A549 (cell line): ENCODE results near the gene RHOT2. TPM values are rescaled to one million over a fixed set of nuclear protein-coding genes. Genes with fewer than 3 reads are reported as not detected.

Experiments
- ATAC-seq, 2 experiments: fragments of 200-7000 bp in 1 of 2; fragments of >200 bp in 1 of 2; cut with Nextera tagmentation in 1 of 2; cut with Tn5 transposase in 1 of 2; 3 replicates each; pipeline versions ENCODE4 v1.8.0 to v1.9.1; 2018 to 2020; ENCODE audit warnings: mild to moderate bottlenecking in 1 of 2, moderate library complexity in 1 of 2
- CTCF ChIA-PET: fragments of 300-600 bp; sonication (Branson Sonifier 250); formaldehyde crosslinking; extraction: SDS; loops from one replicate; lab custom pipeline; 2021; ENCODE audit warnings: antibody characterized with exemption, inconsistent platforms; lab: Yijun Ruan, JAX
- POLR2A ChIA-PET: fragments of 350-600 bp; formaldehyde crosslinking; extraction: SDS; loops from one replicate; lab custom pipeline; 2021; ENCODE audit warnings: antibody characterized with exemption, inconsistent platforms; lab: Yijun Ruan, JAX
- DNase-seq, 2 experiments: peaks; one replicate each; pipeline versions ENCODE4 v3.0.0 to v3.0.0-alpha.2; 2011 to 2016; ENCODE audit warnings: low read depth in 1 of 2, low spot score in 1 of 2
- FAIRE-seq: peaks from 2 replicates; lab custom pipeline; 2011; peaks lifted over from hg19 to GRCh38; lab: Jason Lieb, UNC
- H3K27ac ChIP-seq, 2 experiments: fragments of >200 bp; sonication (Bioruptor Twin); formaldehyde crosslinking; 3 replicates each; pipeline ENCODE4 v1.5.1; 2016 to 2017
- H3K4me1 ChIP-seq: fragments of >200 bp; sonication (Bioruptor Twin); formaldehyde crosslinking; 3 replicates; pipeline ENCODE4 v1.6.1; 2016
- H3K4me2 ChIP-seq: fragments of >200 bp; sonication (Bioruptor Twin); formaldehyde crosslinking; 3 replicates; pipeline ENCODE4 v1.6.1; 2016
- H3K4me3 ChIP-seq: fragments of >200 bp; sonication (Bioruptor Twin); formaldehyde crosslinking; 3 replicates; pipeline ENCODE4 v1.5.1; 2016
- H3K9me3 ChIP-seq: fragments of >200 bp; sonication (Bioruptor Twin); formaldehyde crosslinking; 3 replicates; pipeline ENCODE4 v1.6.1; 2016
- BCL3 ChIP-seq: fragments of >200 bp; sonication (Bioruptor Twin); formaldehyde crosslinking; IDR thresholded peaks from 3 replicates; pipeline ENCODE4 v1.6.1; 2016
- E2F6 ChIP-seq: IDR thresholded peaks from 2 replicates; pipeline ENCODE4 v1.6.1; 2012; ENCODE audit warnings: low read depth, borderline replicate concordance
- ESRRA ChIP-seq: fragments of 150-350 bp; IDR thresholded peaks from 2 replicates; pipeline ENCODE4 v1.6.1; 2014; ENCODE audit warnings: mild to moderate bottlenecking, low read length, borderline replicate concordance
- HOXA7 ChIP-seq: fragments of 250-450 bp; sonication (Bioruptor Pico); IDR thresholded peaks from 2 replicates; pipeline ENCODE4 v1.5.0; 2020; ENCODE audit warnings: mild to moderate bottlenecking, moderate library complexity
- JUN ChIP-seq, 2 experiments: fragments of >200 bp; sonication (Bioruptor Twin); formaldehyde crosslinking; IDR thresholded peaks; 2 replicates in 1 of 2; 3 replicates in 1 of 2; pipeline ENCODE4 v1.6.1; 2016 to 2017
- MAX ChIP-seq: IDR thresholded peaks from 2 replicates; pipeline ENCODE4 v1.6.1; 2012
- POLR2A ChIP-seq: IDR thresholded peaks from 2 replicates; pipeline ENCODE4 v1.6.1; 2012; ENCODE audit warnings: mild to moderate bottlenecking, low read length
- POLR2AphosphoS2 ChIP-seq: conservative IDR thresholded peaks from 2 replicates; pipeline ENCODE4 v1.6.1; 2012; ENCODE audit warnings: low read length, improper control_type of control experiment, inconsistent platforms
- RAD21 ChIP-seq, 2 experiments: fragments of >200 bp in 1 of 2; sonication (Bioruptor Twin) in 1 of 2; formaldehyde crosslinking in 1 of 2; IDR thresholded peaks in 1 of 2; conservative IDR thresholded peaks in 1 of 2; 2 replicates in 1 of 2; 3 replicates in 1 of 2; pipeline ENCODE4 v1.6.1; 2012 to 2018; ENCODE audit warnings: inconsistent platforms in 1 of 2
- RNF2 ChIP-seq: fragments of 200-600 bp; sonication (generic); IDR thresholded peaks from 2 replicates; pipeline ENCODE4 v1.6.1; 2016; ENCODE audit warnings: low read depth, mild to moderate bottlenecking, antibody characterized with exemption, moderate library complexity, borderline replicate concordance
- SMC3 ChIP-seq: fragments of >200 bp; sonication (Bioruptor Twin); formaldehyde crosslinking; IDR thresholded peaks from 3 replicates; pipeline ENCODE4 v1.6.1; 2018; ENCODE audit warnings: inconsistent platforms
- TFCP2L1 ChIP-seq: fragments of 250-450 bp; sonication (Bioruptor Pico); IDR thresholded peaks from 2 replicates; pipeline ENCODE4 v1.5.0; 2021; ENCODE audit warnings: mild to moderate bottlenecking
- WGBS: methylation state at CpG from one replicate; pipeline ENCODE4 v1.1.6; 2017; ENCODE audit errors: missing lambda C conversion rate; 5-methylcytosine and 5-hydroxymethylcytosine counted together
- polyA plus RNA-seq, 4 experiments: library from polyadenylated mRNA; depleted of rRNA in 3 of 4; stranded (reverse); fragments of >200 nt; fragmentation: RNase III in 1 of 4; extraction: RNeasy Plus Mini Kit Qiagen cat#74134 plus additional on column Dnase treatment in 1 of 4; gene quantifications; 2 replicates in 3 of 4; 3 replicates in 1 of 4; pipeline ENCODE4 v1.2.3, GENCODE V29; 2011 to 2017
- TF ChIP-seq, protein P1 (sequence below): IDR thresholded peaks from 2 replicates; pipeline ENCODE4 v1.6.1; 2012

RHOT2 gene
- polyA plus RNA-seq, 2 of the 4 experiments (the other 2 are of a cell fraction), result 38.0 to 83.1 TPM

- H3K27ac ChIP-seq, result peak overlapping the region in 1 of 2 experiments; percentile 97; a peak in 1 of 6 replicates
- no peak for ATAC-seq
Measured at GRCh38 chr16:681746-682427, 14.0 kb downstream of the RHOT2 start.

DNA sequence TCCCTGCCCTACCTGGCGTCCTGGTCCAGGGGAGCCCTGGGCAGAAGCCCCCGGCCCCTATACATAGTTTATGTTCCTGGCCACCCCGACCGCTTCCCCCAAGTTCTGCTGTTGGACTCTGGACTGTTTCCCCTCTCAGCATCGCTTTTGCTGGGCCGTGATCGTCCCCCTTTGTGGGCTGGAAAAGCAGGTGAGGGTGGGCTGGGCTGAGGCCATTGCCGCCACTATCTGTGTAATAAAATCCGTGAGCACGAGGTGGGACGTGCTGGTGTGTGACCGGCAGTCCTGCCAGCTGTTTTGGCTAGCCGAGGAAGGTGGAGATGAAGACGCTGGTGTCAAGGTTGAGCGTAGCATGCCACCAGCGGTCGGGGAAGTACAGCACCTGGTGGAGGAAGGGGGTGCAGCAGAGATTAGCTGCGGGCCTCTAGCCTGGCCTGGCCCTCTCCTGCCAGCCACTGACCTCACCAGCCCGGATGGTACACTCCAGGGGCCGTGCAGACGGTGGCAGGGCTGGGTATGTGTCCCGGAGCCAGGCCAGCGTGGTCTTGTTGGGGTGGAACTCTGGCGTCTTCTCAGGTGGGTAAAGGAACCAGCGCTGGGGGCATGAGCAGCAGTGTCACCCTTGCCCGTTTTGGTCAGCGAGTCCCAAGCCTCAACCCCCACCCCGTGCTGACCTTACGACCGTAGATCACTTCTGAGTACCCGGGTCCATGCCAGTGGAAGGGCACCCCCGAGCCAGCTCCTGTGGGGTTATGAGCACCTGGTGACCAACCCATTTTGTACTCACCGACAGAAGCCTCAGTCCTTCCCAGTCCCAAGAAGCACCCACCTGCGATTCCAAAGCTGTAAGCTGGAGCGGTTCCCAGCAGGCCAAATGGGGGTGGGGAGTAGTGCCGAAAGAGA, 14.8 kb downstream of the RHOT2 start:
- FAIRE-seq, result no peak
- peak overlapping the region; percentile 76 for H3K4me3 ChIP-seq
- WGBS, result 88% methylated on average over 36 of the region's 36 CpGs
- DNase-seq, result no peak
- POLR2A ChIA-PET, result no interaction called here
- peak; percentile 36; the same call in 1 of the 2 replicates for TF ChIP-seq POLR2AphosphoS2
- no peak for TF ChIP-seq RAD21 (conservative IDR thresholded peaks at IDR 0.05 in 1 of 2, IDR thresholded peaks at IDR 0.05 in 1 of 2)
- TF ChIP-seq, protein P1, sequence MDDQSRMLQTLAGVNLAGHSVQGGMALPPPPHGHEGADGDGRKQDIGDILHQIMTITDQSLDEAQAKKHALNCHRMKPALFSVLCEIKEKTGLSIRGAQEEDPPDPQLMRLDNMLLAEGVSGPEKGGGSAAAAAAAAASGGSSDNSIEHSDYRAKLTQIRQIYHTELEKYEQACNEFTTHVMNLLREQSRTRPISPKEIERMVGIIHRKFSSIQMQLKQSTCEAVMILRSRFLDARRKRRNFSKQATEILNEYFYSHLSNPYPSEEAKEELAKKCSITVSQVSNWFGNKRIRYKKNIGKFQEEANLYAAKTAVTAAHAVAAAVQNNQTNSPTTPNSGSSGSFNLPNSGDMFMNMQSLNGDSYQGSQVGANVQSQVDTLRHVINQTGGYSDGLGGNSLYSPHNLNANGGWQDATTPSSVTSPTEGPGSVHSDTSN, result peak; percentile 20
- TF ChIP-seq, all 56 proteins: peak for 2
- Histone ChIP-seq H3K27ac (peak overlapping the region in 1 of 2 experiments; percentile 91; a peak in 4 of 6 replicates), H3K9me3 (no peaks in the 10 kb centered on the region), H3K4me1 (peaks cover 38% of the 10 kb centered on the region), H3K4me2 (peak overlapping the region; percentile 93)
- CTCF ChIA-PET, result interaction anchor here (0.7 to 2.9 kb wide), 5 partner anchors 15 to 112 kb away, joined by 3 to 15 read pairs (median 3); partner anchors contain the start of gene RHOT2
- no peak for ATAC-seq

More at GRCh38 chr16:681746-682427, 14.0 kb downstream of the RHOT2 start:
- DNase-seq (no peak), FAIRE-seq (no peak)
- WGBS, result 90% methylated on average over 24 of the region's 28 CpGs
- ChIA-PET CTCF (interaction anchor here (1.0 to 2.9 kb wide), 8 partner anchors 14 to 111 kb away, joined by 3 to 15 read pairs (median 5); partner anchors contain the start of gene RHOT2), POLR2A (interaction anchor here (0.6 to 2.0 kb wide), 3 partner anchors 8 to 95 kb away, joined by 5 to 12 read pairs (median 6); partner anchors contain the start of genes ANTKMT and WDR24)
- Histone ChIP-seq H3K4me2 (peak overlapping the region; percentile 93), H3K9me3 (no peaks in the 10 kb centered on the region), H3K4me1 (peaks cover 38% of the 10 kb centered on the region), H3K4me3 (peak overlapping the region; percentile 74; the same call in 2 of the 3 replicates)
- TF ChIP-seq, protein P1, result peak; percentile 37; the same call in 1 of the 2 replicates
- TF ChIP-seq BCL3 (peak; percentile 51; the same call in 2 of the 3 replicates), MAX (peak; percentile 37; the same call in 1 of the 2 replicates), ESRRA (no peak), POLR2A (peak; percentile 41), SMC3 (no peak)

DNA sequence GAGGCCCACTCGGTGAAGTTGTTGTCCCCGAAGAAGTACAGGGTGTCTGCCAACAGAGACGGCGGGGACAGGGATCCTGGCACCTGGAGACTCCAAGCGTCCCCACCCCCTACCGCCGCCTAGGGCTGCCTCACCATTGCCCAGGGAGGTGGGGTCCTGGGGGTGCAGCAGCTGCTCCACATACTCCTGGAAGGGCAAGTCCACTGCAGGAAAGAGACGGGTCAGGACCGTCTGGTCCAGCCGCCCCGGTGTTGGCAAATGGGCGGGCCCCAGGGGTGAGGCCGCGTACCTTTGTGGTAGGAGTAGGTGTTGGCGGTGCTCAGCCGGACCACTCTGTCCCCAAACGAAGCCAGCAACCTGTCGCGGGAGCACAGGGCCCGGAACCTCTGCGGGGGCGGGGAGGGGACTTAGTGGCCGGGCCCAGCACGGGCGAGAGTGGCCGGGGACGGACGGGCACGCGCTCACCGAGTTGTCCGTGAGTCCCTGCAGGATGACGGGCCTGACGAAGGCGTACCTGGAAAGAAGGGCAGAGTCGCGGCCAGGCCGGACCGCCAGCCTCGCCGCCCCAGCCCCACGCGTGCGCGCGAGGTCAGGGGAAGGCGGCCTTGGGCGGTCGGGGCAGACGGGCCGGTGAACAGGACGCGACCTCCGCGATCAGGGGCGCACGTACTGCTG, 15.6 kb downstream of the RHOT2 start:
- peak overlapping the region; percentile 93 for H3K4me2 ChIP-seq
- H3K9me3 ChIP-seq, result no peaks in the 10 kb centered on the region
- DNase-seq, result peak in 1 of 2 experiments; percentile 55
- H3K4me3 ChIP-seq, result peak overlapping the region; percentile 76
- TF ChIP-seq RNF2 (peak; percentile 75; the same call in 1 of the 2 replicates), E2F6 (peak; percentile 33; the same call in 1 of the 2 replicates), POLR2A (no peak; the same call in 1 of the 2 replicates), HOXA7 (CRISPR knock-in tag) (peak; percentile 59; the same call in 1 of the 2 replicates), TFCP2L1 (no peak), JUN (IDR thresholded peaks at IDR 0.05) (peak in 1 of 2 experiments; percentile 69; a peak in 1 of 5 replicates), MAX (peak; percentile 27)
- TF ChIP-seq, protein P1, result peak; percentile 78
- peak overlapping the region; percentile 91 to 93 for H3K27ac ChIP-seq
- ChIA-PET POLR2A (interaction anchor here (1.0 to 1.4 kb wide), 2 partner anchors 13 to 31 kb away, joined by 3 read pairs; no protein-coding TSS in a partner anchor), CTCF (interaction anchor here (0.7 to 1.0 kb wide), 2 partner anchors 36 to 102 kb away, joined by 3 to 4 read pairs; no protein-coding TSS in a partner anchor)
- WGBS, result 33% methylated on average over 16 of the region's 57 CpGs
- no peak for FAIRE-seq
- 0 out of 6 replicates have a peak, but pooled peaks of 1 of the 2 experiments have one; percentile 1 for ATAC-seq
- H3K4me1 ChIP-seq, result peaks cover 38% of the 10 kb centered on the region
